ENCODE results near the gene VWA5B2.

Gene VWA5B2

GRCh38 chr3:184233127-184233843 lies 3.9 kb downstream of the VWA5B2 start:
- no peak overlapping the region for H3K9ac ChIP-seq (ENCODE audit: low read depth, low read length)

DNA sequence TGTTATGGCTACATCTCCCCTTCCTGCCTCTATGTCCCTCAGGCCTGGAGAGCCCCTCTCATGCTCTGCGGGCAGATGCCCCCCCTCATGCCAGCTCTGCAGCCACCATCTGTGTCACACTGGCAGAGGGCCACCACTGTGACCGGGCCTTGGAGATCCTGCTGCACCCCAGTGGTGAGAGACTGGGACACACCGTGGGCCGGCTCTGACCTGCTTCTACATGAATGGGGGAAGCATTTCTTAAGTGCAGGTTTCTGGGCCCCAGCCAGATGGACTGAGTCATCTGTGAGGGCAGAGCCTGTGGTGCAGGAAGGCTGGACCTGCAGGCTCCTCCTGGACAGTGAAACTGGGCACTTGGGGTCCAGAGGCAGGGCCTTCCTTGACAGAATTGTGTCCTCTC lies 4.8 kb downstream of the VWA5B2 start:
- Histone ChIP-seq H3K9ac (ENCODE audit: low read depth, low read length) (no peak overlapping the region), H3K4me1 (ENCODE audit: insufficient read depth, low read length) (no peaks in the 10 kb centered on the region), H3K9me3 (ENCODE audit: control insufficient read depth, insufficient read depth, low read length) (no peaks in the 10 kb centered on the region), H3K36me3 (ENCODE audit: insufficient read depth, low read length) (no peaks in the 10 kb centered on the region)

More at GRCh38 chr3:184233127-184233843, 3.9 kb downstream of the VWA5B2 start:
- Histone ChIP-seq H3K9me3 (ENCODE audit: control insufficient read depth, insufficient read depth, low read length) (no peaks in the 10 kb centered on the region), H3K4me1 (ENCODE audit: insufficient read depth, low read length) (no peaks in the 10 kb centered on the region), H3K36me3 (ENCODE audit: insufficient read depth, low read length) (no peaks in the 10 kb centered on the region)

DNA sequence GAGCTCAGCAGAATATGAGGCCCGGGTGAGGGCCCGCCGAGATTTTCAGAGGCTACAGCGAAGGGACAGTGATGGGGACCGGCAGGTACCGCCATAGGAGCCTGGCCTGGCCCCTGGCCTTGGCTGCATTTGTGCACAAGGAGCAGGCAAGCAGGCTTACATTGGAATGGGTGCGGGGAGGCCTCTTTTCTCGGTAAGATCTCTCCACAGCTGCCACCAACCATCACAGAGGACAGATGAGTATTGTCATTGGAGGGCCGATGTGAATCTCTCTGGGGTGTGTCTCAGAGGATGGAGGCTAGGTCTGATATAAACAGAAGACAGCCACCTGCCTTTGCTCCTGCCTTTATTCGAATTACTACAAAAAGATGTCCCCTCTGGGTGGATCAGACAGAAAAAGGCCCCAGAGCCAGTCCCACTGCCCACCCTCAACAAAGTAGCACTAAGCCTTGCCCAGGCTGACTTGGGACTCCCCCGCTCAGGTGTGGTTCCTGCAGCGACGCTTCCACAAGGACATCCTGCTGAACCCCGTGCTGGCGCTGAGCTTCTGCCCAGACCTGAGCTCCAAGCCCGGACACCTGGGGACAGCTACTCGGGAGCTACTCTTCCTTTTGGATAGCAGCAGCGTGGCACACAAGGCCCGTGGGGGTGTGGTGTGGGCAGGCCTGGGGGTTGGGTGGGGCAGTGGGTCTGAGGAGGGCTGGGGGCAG lies 5.4 kb downstream of the VWA5B2 start:
- H3K4me1 ChIP-seq (ENCODE audit: insufficient read depth, low read length): no peaks in the 10 kb centered on the region
- no peak overlapping the region for H3K9ac ChIP-seq (ENCODE audit: low read depth, low read length)

DNA sequence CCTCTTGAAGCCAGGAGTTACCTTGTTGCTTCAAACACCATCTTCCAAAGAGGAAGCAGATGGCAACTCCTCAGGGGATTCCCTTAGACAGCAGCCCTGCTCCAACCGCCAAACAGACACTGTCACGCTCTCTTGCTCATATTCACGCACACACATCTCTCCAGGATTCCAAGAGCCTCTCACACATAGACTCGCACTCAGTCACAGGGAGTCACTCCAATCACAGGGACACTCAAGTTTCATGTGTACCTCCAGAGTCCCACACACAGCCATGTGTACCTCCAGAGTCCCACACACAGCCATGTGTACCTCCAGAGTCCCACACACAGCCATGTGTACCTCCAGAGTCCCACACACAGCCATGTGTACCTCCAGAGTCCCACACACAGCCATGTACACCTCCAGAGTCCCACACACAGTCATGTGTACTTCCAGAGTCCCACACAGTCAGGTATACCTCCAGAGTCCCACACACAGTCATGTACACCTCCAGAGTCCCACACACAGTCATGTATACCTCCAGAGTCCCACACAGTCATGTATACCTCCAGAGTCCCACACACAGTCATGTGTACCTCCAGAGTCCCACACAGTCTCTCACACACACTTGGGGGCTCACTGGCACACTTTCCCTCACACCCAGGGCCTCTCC lies 6.1 kb downstream of the VWA5B2 start:
- H3K9ac ChIP-seq (ENCODE audit: low read depth, low read length): no peak overlapping the region
- H3K9me3 ChIP-seq (ENCODE audit: control insufficient read depth, insufficient read depth, low read length): no peaks in the 10 kb centered on the region
- no peaks in the 10 kb centered on the region for H3K36me3 ChIP-seq (ENCODE audit: insufficient read depth, low read length)
- H3K4me1 ChIP-seq (ENCODE audit: insufficient read depth, low read length): no peaks in the 10 kb centered on the region

More for the DNA sequence above, 5.4 kb downstream of the VWA5B2 start:
- H3K9me3 ChIP-seq (ENCODE audit: control insufficient read depth, insufficient read depth, low read length): no peaks in the 10 kb centered on the region
- no peaks in the 10 kb centered on the region for H3K36me3 ChIP-seq (ENCODE audit: insufficient read depth, low read length)

DNA sequence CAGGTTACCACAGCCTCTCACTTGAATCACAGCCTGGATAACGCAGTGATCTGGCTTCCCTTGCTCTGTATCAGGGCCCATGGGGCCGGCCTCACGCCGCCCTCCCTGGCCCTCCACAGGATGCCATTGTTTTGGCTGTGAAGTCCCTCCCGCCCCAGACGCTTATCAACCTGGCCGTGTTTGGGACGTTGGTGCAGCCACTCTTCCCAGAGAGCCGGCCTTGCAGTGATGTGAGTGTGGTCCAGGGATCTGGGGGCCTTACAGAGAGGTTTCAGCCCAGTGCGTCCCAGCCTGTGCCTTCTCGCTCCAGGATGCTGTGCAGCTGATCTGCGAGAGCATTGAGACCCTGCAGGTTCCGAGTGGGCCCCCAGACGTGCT lies 6.6 kb downstream of the VWA5B2 start:
- Histone ChIP-seq H3K36me3 (ENCODE audit: insufficient read depth, low read length) (no peaks in the 10 kb centered on the region), H3K9ac (ENCODE audit: low read depth, low read length) (no peak overlapping the region), H3K9me3 (ENCODE audit: control insufficient read depth, insufficient read depth, low read length) (no peaks in the 10 kb centered on the region), H3K4me1 (ENCODE audit: insufficient read depth, low read length) (no peaks in the 10 kb centered on the region)

DNA sequence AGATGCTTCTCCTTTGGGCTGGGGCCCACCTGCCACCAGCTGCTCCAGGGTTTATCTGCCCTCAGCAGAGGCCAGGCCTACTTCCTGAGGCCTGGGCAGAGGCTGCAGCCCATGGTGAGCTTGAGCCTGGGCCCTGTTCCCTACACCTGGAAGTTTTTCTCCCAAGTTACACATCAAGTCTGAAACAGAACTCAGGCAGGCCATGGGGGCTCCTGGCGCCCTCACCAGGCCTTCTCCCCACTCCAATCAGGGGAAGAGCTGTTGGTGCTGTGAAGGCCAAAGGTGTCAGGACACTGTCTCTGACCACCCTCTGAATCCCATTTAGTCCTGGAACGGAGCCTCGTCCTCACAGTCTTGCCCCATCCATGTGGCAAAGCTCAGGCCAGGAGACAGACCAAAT lies 7.3 kb downstream of the VWA5B2 start:
- Histone ChIP-seq H3K4me1 (ENCODE audit: insufficient read depth, low read length) (no peaks in the 10 kb centered on the region), H3K9me3 (ENCODE audit: control insufficient read depth, insufficient read depth, low read length) (no peaks in the 10 kb centered on the region), H3K9ac (ENCODE audit: low read depth, low read length) (no peak overlapping the region), H3K36me3 (ENCODE audit: insufficient read depth, low read length) (no peaks in the 10 kb centered on the region)

GRCh38 chr3:184237211-184237610 lies 7.8 kb downstream of the VWA5B2 start:
- no peak overlapping the region for H3K9ac ChIP-seq (ENCODE audit: low read depth, low read length)
- H3K36me3 ChIP-seq (ENCODE audit: insufficient read depth, low read length): no peaks in the 10 kb centered on the region; the same call in 1 of the 2 replicates
- H3K4me1 ChIP-seq (ENCODE audit: insufficient read depth, low read length): no peaks in the 10 kb centered on the region
- no peaks in the 10 kb centered on the region for H3K9me3 ChIP-seq (ENCODE audit: control insufficient read depth, insufficient read depth, low read length)

- no peak overlapping the region for H3K9ac ChIP-seq (ENCODE audit: low read depth, low read length)
- H3K36me3 ChIP-seq (ENCODE audit: insufficient read depth, low read length): no peaks in the 10 kb centered on the region; the same call in 1 of the 2 replicates
- no peaks in the 10 kb centered on the region for H3K4me1 ChIP-seq (ENCODE audit: insufficient read depth, low read length)
- no peaks in the 10 kb centered on the region for H3K9me3 ChIP-seq (ENCODE audit: control insufficient read depth, insufficient read depth, low read length)
These were observed 8.4 kb downstream of the VWA5B2 start for GRCh38 chr3:184237807-184238206.

DNA sequence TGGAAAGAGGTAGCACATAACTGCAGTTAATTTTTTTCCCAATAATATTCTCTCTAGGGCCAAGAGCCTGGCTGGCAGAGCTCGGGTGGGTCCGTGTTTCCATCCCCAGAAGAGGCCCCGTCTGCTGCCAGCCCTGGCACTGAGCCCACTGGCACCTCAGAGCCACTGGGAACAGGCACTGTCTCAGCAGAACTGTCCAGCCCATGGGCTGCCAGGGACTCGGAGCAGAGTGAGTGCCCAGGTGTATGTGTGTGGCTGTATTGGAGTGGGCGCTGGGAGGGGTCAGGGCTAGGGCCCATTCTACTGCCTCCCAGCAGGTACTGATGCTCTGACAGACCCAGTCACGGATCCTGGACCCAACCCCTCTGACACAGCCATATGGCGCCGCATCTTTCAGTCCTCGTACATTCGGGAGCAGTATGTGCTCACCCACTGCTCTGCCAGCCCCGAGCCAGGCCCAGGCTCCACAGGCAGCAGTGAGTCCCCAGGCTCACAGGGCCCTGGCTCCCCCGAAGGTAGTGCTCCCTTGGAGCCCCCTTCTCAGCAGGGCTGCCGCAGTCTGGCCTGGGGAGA lies 8.9 kb downstream of the VWA5B2 start:
- Histone ChIP-seq H3K4me1 (ENCODE audit: insufficient read depth, low read length) (no peaks in the 10 kb centered on the region), H3K9me3 (ENCODE audit: control insufficient read depth, insufficient read depth, low read length) (no peaks in the 10 kb centered on the region), H3K36me3 (ENCODE audit: insufficient read depth, low read length) (no peaks in the 10 kb centered on the region; the same call in 1 of the 2 replicates), H3K9ac (ENCODE audit: low read depth, low read length) (no peak overlapping the region)

DNA sequence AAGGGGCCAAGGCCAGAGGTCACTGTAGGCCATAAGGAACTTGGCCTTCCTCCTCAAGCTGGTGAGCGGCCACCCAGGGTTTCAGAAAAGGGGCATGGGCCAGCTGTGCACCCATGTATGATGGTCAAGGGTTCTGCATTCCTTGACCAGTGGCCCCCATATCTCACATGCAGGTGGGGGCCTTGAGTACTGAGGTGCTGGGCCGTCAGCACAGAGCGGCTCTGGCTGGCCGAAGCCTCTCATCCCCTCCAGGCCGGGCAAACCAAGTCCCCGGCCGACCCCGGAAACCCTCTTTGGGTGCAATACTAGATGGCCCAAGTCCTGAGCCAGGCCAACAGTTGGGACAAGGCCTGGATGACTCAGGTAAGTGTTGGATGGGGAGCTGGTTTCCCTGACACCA lies 9.8 kb downstream of the VWA5B2 start:
- Histone ChIP-seq H3K9ac (ENCODE audit: low read depth, low read length) (no peak overlapping the region), H3K4me1 (ENCODE audit: insufficient read depth, low read length) (no peaks in the 10 kb centered on the region), H3K9me3 (ENCODE audit: control insufficient read depth, insufficient read depth, low read length) (no peaks in the 10 kb centered on the region), H3K36me3 (ENCODE audit: insufficient read depth, low read length) (no peaks in the 10 kb centered on the region; the same call in 1 of the 2 replicates)

GRCh38 chr3:184239708-184240107 lies 10.3 kb downstream of the VWA5B2 start:
- Histone ChIP-seq H3K36me3 (ENCODE audit: insufficient read depth, low read length) (no peaks in the 10 kb centered on the region; the same call in 1 of the 2 replicates), H3K4me1 (ENCODE audit: insufficient read depth, low read length) (no peaks in the 10 kb centered on the region), H3K9ac (ENCODE audit: low read depth, low read length) (no peak overlapping the region), H3K9me3 (ENCODE audit: control insufficient read depth, insufficient read depth, low read length) (no peaks in the 10 kb centered on the region)

GRCh38 chr3:184240384-184241140 lies 11.2 kb downstream of the VWA5B2 start:
- H3K36me3 ChIP-seq (ENCODE audit: insufficient read depth, low read length): no peaks in the 10 kb centered on the region; the same call in 1 of the 2 replicates
- H3K9ac ChIP-seq (ENCODE audit: low read depth, low read length): no peak overlapping the region
- no peaks in the 10 kb centered on the region for H3K4me1 ChIP-seq (ENCODE audit: insufficient read depth, low read length)
- H3K9me3 ChIP-seq (ENCODE audit: control insufficient read depth, insufficient read depth, low read length): no peaks in the 10 kb centered on the region

DNA sequence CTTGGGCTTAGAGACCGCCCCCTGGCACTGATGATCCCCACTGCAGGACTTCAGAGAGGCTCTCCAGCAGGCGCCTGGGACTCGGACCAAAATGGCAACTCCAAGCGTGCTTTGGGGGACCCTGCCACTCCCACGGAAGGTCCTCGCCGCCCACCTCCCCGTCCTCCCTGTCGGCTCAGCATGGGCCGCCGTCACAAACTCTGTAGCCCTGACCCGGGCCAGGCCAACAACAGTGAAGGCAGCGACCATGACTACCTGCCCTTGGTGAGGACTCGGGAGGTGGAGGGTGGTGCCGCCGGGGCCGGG lies 11.7 kb downstream of the VWA5B2 start:
- Histone ChIP-seq H3K36me3 (ENCODE audit: insufficient read depth, low read length) (no peaks in the 10 kb centered on the region; the same call in 1 of the 2 replicates), H3K9me3 (ENCODE audit: control insufficient read depth, insufficient read depth, low read length) (no peaks in the 10 kb centered on the region), H3K9ac (ENCODE audit: low read depth, low read length) (peak overlapping the region; percentile 7; the same call in 1 of the 2 replicates)

More for the DNA sequence above, 11.7 kb downstream of the VWA5B2 start:
- H3K4me1 ChIP-seq (ENCODE audit: insufficient read depth, low read length): no peaks in the 10 kb centered on the region

All from ES-I3 (cell line).